ENCODE data around the gene DDN.

Gene DDN

GRCh38 chr12:48997719-48998496 is 1.3 kb downstream of the DDN start:
- DNase-seq (ENCODE audit: low read depth): no peak

GRCh38 chr12:48996794-48997718 is 2.1 kb downstream of the DDN start:
- peak; percentile 93 for TF ChIP-seq CTCF (conservative IDR thresholded peaks at IDR 0.05; ENCODE audit: low read depth, low read length)
- H3K4me3 ChIP-seq (ENCODE audit: low read length): peak overlapping the region; percentile 26
- DNase-seq (ENCODE audit: low read depth): no peak

More at GRCh38 chr12:48997719-48998496, 1.3 kb downstream of the DDN start:
- no peak for TF ChIP-seq CTCF (conservative IDR thresholded peaks at IDR 0.05; ENCODE audit: low read depth, low read length)
- peak overlapping the region; percentile 23 for H3K4me3 ChIP-seq (ENCODE audit: low read length)

- no peak overlapping the region for H3K4me3 ChIP-seq (ENCODE audit: low read length)
Measured at GRCh38 chr12:48995086-48995879, 3.9 kb downstream of the DDN start.

GRCh38 chr12:48994224-48995085 is 4.7 kb downstream of the DDN start:
- DNase-seq (ENCODE audit: low read depth): no peak
- no peak for TF ChIP-seq CTCF (conservative IDR thresholded peaks at IDR 0.05; ENCODE audit: low read depth, low read length)

More at GRCh38 chr12:48995086-48995879, 3.9 kb downstream of the DDN start:
- TF ChIP-seq CTCF (conservative IDR thresholded peaks at IDR 0.05; ENCODE audit: low read depth, low read length): peak; percentile 80
- no peak for DNase-seq (ENCODE audit: low read depth)

GRCh38 chr12:48993787-48994186 is 5.4 kb downstream of the DDN start:
- no peak for TF ChIP-seq CTCF (conservative IDR thresholded peaks at IDR 0.05; ENCODE audit: low read depth, low read length)
- no peak for DNase-seq (ENCODE audit: low read depth)
- H3K4me3 ChIP-seq (ENCODE audit: low read length): no peak overlapping the region

More at GRCh38 chr12:48994224-48995085, 4.7 kb downstream of the DDN start:
- no peak overlapping the region for H3K4me3 ChIP-seq (ENCODE audit: low read length)
